ENCODE measurements around the gene HAGHL.
"Not testable (repeated sequence)": the region's sequence is repeated elsewhere in the genome, so short reads cannot be mapped to it uniquely, and the experiment has no call there.

HAGHL gene

GRCh38 chr16:733382-734207 is 6.7 kb downstream of the HAGHL start:
- DNase-seq (ENCODE audit: low read depth in 2 of 2, low spot score in 1 of 2), result no peak

- DNase-seq (ENCODE audit: low read depth in 2 of 2, low spot score in 1 of 2), result no peak
Measured at GRCh38 chr16:734208-734980, 7.5 kb downstream of the HAGHL start.

- DNase-seq (ENCODE audit: low read depth in 2 of 2, low spot score in 1 of 2), result no peak
Measured at GRCh38 chr16:734981-735881, 8.3 kb downstream of the HAGHL start.

GRCh38 chr16:735982-736453 is 9.1 kb downstream of the HAGHL start:
- DNase-seq (ENCODE audit: low read depth in 2 of 2, low spot score in 1 of 2), result no peak

GRCh38 chr16:736936-737481 is 10.1 kb downstream of the HAGHL start:
- DNase-seq (ENCODE audit: low read depth in 2 of 2, low spot score in 1 of 2), result no peak

- DNase-seq (ENCODE audit: low read depth in 2 of 2, low spot score in 1 of 2), result no peak
Measured at GRCh38 chr16:739560-740458, 12.9 kb downstream of the HAGHL start.

GRCh38 chr16:740459-740763 is 13.5 kb downstream of the HAGHL start:
- DNase-seq (ENCODE audit: low read depth in 2 of 2, low spot score in 1 of 2), result no peak

GRCh38 chr16:740764-741505 is 14.0 kb downstream of the HAGHL start, which contains the start of gene CIAO3:
CIAO3 (minus strand) TSS chr16:740997; CDS start chr16:740985, 12 bp downstream.
- DNase-seq (ENCODE audit: low read depth in 2 of 2, low spot score in 1 of 2), result peak; percentile 88 to 89

- no peak for DNase-seq (ENCODE audit: low read depth in 2 of 2, low spot score in 1 of 2)
Measured at GRCh38 chr16:741986-742629, 15.2 kb downstream of the HAGHL start.

GRCh38 chr16:742894-743293 is 16.0 kb downstream of the HAGHL start:
- not testable (repeated sequence) for DNase-seq (ENCODE audit: low read depth in 2 of 2, low spot score in 1 of 2)

GRCh38 chr16:743794-744500 is 17.0 kb downstream of the HAGHL start:
- no peak for DNase-seq (ENCODE audit: low read depth in 2 of 2, low spot score in 1 of 2)

GRCh38 chr16:745739-746138 is 18.8 kb downstream of the HAGHL start:
- DNase-seq (ENCODE audit: low read depth in 2 of 2, low spot score in 1 of 2), result no peak

- DNase-seq (ENCODE audit: low read depth in 2 of 2, low spot score in 1 of 2), result no peak
Measured at GRCh38 chr16:746637-747036, 19.7 kb downstream of the HAGHL start.

- no peak for DNase-seq (ENCODE audit: low read depth in 2 of 2, low spot score in 1 of 2)
Measured at GRCh38 chr16:747978-748746, 21.3 kb downstream of the HAGHL start.

GRCh38 chr16:749010-749409 is 22.1 kb downstream of the HAGHL start:
- DNase-seq (ENCODE audit: low read depth in 2 of 2, low spot score in 1 of 2), result no peak

- no peak for DNase-seq (ENCODE audit: low read depth in 2 of 2, low spot score in 1 of 2)
Measured at GRCh38 chr16:750485-750884, 23.6 kb downstream of the HAGHL start.

Data from stimulated activated CD8-positive, alpha-beta memory T cell treated with anti-CD3 and anti-CD28 coated beads, Interleukin-4, amount 100 ng/mL, for 1 hour (primary cell).